ENCODE data around the gene SCD.

DNA sequence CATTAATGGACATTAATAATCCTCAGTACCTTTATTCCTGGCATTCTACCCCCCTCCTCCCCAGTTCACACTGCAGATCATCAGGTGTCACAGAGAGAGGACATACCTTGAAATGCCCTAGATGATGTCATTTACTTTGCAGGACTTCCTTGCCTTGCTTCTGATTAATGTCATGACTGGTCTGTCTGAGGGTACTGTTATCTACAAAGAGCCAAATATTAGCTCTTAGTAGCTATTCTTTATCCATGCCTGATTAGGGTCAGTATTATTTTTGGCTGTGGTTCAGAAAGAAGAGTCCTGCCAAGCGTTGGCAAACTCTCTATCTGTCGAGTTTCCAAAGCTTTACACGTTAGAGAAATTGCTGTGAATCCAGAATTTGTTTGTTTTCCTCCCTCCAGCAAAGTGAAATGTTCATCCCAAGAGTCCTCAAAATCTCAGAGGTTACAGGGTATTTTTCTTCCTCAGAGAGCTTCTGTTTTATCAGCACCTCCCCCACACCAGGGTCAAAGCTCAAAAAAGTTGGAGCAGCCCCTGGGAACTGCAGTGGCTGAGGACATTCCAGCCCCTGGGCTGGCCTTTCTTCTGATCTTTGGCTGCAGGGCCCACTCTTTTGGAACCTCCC is 12.6 kb downstream of the SCD start:
- no peak for TF ChIP-seq EZH2 (IDR thresholded peaks at IDR 0.05; ENCODE audit: insufficient read depth, low read length)
- TF ChIP-seq, protein P1, sequence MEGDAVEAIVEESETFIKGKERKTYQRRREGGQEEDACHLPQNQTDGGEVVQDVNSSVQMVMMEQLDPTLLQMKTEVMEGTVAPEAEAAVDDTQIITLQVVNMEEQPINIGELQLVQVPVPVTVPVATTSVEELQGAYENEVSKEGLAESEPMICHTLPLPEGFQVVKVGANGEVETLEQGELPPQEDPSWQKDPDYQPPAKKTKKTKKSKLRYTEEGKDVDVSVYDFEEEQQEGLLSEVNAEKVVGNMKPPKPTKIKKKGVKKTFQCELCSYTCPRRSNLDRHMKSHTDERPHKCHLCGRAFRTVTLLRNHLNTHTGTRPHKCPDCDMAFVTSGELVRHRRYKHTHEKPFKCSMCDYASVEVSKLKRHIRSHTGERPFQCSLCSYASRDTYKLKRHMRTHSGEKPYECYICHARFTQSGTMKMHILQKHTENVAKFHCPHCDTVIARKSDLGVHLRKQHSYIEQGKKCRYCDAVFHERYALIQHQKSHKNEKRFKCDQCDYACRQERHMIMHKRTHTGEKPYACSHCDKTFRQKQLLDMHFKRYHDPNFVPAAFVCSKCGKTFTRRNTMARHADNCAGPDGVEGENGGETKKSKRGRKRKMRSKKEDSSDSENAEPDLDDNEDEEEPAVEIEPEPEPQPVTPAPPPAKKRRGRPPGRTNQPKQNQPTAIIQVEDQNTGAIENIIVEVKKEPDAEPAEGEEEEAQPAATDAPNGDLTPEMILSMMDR (IDR thresholded peaks at IDR 0.05; ENCODE audit: insufficient read depth, low read depth, low read length): no peak
